ES-I3 (cell line): ENCODE results near the gene SGPL1.

Source experiments
- H3K36me3 ChIP-seq: 2 replicates; pipeline ENCODE4 v1.6.1; 2013; ENCODE audit warnings: mild to moderate bottlenecking, low read length, control low read depth, moderate library complexity; ENCODE audit not compliant: insufficient read depth
- H3K4me1 ChIP-seq: 2 replicates; pipeline ENCODE4 v1.6.1; 2013; ENCODE audit warnings: mild to moderate bottlenecking, control low read depth, low read length; ENCODE audit not compliant: insufficient read depth
- H3K9ac ChIP-seq: 2 replicates; pipeline ENCODE4 v1.6.1; 2013; ENCODE audit warnings: low read depth, mild to moderate bottlenecking, low read length, moderate library complexity
- H3K9me3 ChIP-seq: 2 replicates; pipeline ENCODE4 v1.6.1; 2013; ENCODE audit warnings: mild to moderate bottlenecking, low read length, moderate library complexity; ENCODE audit not compliant: control insufficient read depth, insufficient read depth

Gene SGPL1

GRCh38 chr10:70886921-70887665, 71.3 kb downstream of the SGPL1 start:
- Histone ChIP-seq H3K36me3 (no peaks in the 10 kb centered on the region), H3K9me3 (no peaks in the 10 kb centered on the region), H3K4me1 (peaks cover 18% of the 10 kb centered on the region), H3K9ac (peak overlapping the region; percentile 66; the same call in 1 of the 2 replicates)

GRCh38 chr10:70887804-70888800, 72.4 kb downstream of the SGPL1 start, which contains the start of gene PCBD1:
PCBD1 (minus strand) TSS chr10:70888565; CDS start chr10:70888533, 32 bp downstream.
- Histone ChIP-seq H3K4me1 (peaks cover 24% of the 10 kb centered on the region), H3K36me3 (no peaks in the 10 kb centered on the region), H3K9me3 (no peaks in the 10 kb centered on the region), H3K9ac (peak within 1 kb of the TSS; percentile 66)

- H3K36me3 ChIP-seq: no peaks in the 10 kb centered on the region
- no peaks in the 10 kb centered on the region for H3K9me3 ChIP-seq
- H3K4me1 ChIP-seq: peaks cover 28% of the 10 kb centered on the region
- H3K9ac ChIP-seq: no peak overlapping the region
Measured at GRCh38 chr10:70889291-70889690, 73.5 kb downstream of the SGPL1 start.

GRCh38 chr10:70890917-70891431, 75.2 kb downstream of the SGPL1 start:
- Histone ChIP-seq H3K9ac (no peak overlapping the region), H3K4me1 (peaks cover 28% of the 10 kb centered on the region), H3K36me3 (no peaks in the 10 kb centered on the region), H3K9me3 (no peaks in the 10 kb centered on the region)

GRCh38 chr10:70891627-70892026, 75.9 kb downstream of the SGPL1 start:
- Histone ChIP-seq H3K9ac (no peak overlapping the region), H3K9me3 (no peaks in the 10 kb centered on the region), H3K36me3 (no peaks in the 10 kb centered on the region), H3K4me1 (peaks cover 28% of the 10 kb centered on the region)

- Histone ChIP-seq H3K36me3 (no peaks in the 10 kb centered on the region), H3K9ac (no peak overlapping the region), H3K4me1 (peaks cover 23% of the 10 kb centered on the region), H3K9me3 (no peaks in the 10 kb centered on the region)
Measured at GRCh38 chr10:70892631-70893030, 76.9 kb downstream of the SGPL1 start.

- Histone ChIP-seq H3K4me1 (peaks cover 23% of the 10 kb centered on the region), H3K9me3 (no peaks in the 10 kb centered on the region), H3K9ac (no peak overlapping the region), H3K36me3 (no peaks in the 10 kb centered on the region)
Measured at GRCh38 chr10:70893227-70894006, 77.7 kb downstream of the SGPL1 start.

GRCh38 chr10:70894416-70894815, 78.7 kb downstream of the SGPL1 start:
- Histone ChIP-seq H3K9ac (no peak overlapping the region), H3K36me3 (no peaks in the 10 kb centered on the region), H3K4me1 (peaks cover 23% of the 10 kb centered on the region), H3K9me3 (no peaks in the 10 kb centered on the region)

- Histone ChIP-seq H3K4me1 (peaks cover 12% of the 10 kb centered on the region), H3K9me3 (no peaks in the 10 kb centered on the region), H3K36me3 (no peaks in the 10 kb centered on the region), H3K9ac (no peak overlapping the region)
Measured at GRCh38 chr10:70896551-70896950, 80.8 kb downstream of the SGPL1 start.

- H3K4me1 ChIP-seq: no peaks in the 10 kb centered on the region
- H3K36me3 ChIP-seq: no peaks in the 10 kb centered on the region
- H3K9ac ChIP-seq: no peak overlapping the region
- H3K9me3 ChIP-seq: no peaks in the 10 kb centered on the region
Measured at GRCh38 chr10:70898687-70899086, 82.9 kb downstream of the SGPL1 start.

- no peak overlapping the region for H3K9ac ChIP-seq
- no peaks in the 10 kb centered on the region for H3K9me3 ChIP-seq
- H3K4me1 ChIP-seq: no peaks in the 10 kb centered on the region
- no peaks in the 10 kb centered on the region for H3K36me3 ChIP-seq
Measured at GRCh38 chr10:70899096-70899495, 83.3 kb downstream of the SGPL1 start.

GRCh38 chr10:70901276-70901878, 85.6 kb downstream of the SGPL1 start:
- Histone ChIP-seq H3K4me1 (no peaks in the 10 kb centered on the region), H3K9me3 (no peaks in the 10 kb centered on the region), H3K36me3 (no peaks in the 10 kb centered on the region), H3K9ac (no peak overlapping the region)

- Histone ChIP-seq H3K36me3 (no peaks in the 10 kb centered on the region), H3K4me1 (no peaks in the 10 kb centered on the region), H3K9me3 (no peaks in the 10 kb centered on the region), H3K9ac (no peak overlapping the region)
Measured at GRCh38 chr10:70902661-70903261, 87.0 kb downstream of the SGPL1 start.
